Femur (tissue), 1 donor: ENCODE measurements around the gene HEPHL1.

Experiments
- DNase-seq: peaks from one replicate; pipeline ENCODE4 v3.0.0-alpha.2; 2017

The HEPHL1 gene

GRCh38 chr11:94025690-94026394 is 4.7 kb downstream of the HEPHL1 start:
- no peak for DNase-seq

GRCh38 chr11:94027210-94027609 is 6.1 kb downstream of the HEPHL1 start:
- no peak for DNase-seq

GRCh38 chr11:94028436-94028835 is 7.3 kb downstream of the HEPHL1 start:
- no peak for DNase-seq

DNA sequence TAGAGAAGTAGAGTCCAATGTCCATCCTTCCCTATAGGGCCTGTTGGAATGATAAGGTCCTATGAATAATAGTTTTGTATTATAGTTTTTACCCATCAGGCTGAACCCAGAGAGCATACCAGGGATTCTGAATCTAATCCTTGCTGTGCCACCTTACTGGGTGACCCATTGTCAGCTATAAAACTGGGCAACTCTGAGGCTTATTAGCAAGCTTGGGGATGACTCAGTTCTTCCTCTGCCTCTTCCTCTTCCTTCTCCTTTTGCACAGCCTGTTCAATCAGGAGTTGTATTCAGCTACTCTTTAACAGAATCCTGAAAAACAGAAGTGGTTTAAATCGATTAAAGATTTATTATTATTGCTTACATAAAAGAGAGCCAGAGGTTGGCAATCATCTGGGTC is 8.9 kb downstream of the HEPHL1 start:
- no peak for DNase-seq

DNA sequence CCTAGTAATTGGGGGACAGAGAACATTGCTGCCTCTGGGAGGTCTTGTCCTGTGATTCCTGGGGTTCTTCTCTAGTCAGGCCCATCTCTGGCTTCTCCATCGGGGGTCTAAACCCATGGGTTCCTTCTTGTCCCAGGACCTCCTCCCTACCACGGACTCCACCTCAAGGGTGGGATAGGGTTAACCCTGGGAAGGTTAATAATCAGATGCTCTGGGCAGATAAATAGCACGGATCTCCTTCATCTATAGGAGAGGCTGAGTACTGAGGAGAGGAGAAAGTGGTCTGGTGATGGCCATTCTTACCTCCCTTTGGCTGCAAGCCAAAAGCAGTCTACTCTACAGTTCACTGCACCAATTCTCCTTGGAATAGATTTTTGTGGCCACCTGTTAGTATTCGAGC is 10.5 kb downstream of the HEPHL1 start:
- DNase-seq = no peak

- no peak for DNase-seq
Measured at GRCh38 chr11:94032066-94032465, 10.9 kb downstream of the HEPHL1 start.

DNA sequence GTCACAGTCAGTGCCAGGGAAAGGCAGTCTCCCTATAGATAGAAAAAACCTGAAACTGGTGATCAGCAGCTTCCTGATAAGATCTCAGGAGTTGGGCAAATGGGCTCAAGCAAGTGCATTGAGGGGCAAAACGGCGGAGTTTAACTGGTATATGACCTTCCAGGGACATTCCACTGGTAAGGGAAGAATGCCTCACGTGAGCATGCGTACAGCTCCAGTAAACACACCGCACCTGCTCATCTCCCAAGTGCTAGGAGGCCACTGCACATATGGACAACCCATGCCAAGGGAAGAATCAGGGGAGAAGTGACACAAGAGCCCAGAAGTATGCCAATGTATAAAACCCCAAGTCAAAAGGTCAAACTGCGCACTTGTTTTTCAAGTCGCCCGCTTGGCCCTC is 11.6 kb downstream of the HEPHL1 start:
- DNase-seq = no peak

DNA sequence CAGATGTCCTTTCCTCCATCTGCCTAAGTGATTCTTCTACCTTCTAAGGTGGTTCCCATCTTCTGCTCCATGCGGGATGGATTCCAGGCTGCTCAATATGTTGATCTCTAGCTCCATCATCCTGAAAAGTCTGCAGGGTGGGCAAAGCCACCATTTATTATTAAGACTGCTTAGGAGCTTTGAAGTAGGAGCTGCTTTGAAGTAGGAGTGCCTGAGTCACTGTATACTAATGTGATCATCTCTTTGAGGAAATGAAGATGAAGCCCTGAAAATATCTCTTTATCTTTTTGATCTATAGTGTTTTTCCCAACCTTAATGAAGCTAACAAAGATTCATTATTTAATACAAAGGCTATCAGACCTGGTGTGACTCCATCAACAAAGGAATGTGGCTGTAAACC is 13.1 kb downstream of the HEPHL1 start:
- DNase-seq = no peak

DNA sequence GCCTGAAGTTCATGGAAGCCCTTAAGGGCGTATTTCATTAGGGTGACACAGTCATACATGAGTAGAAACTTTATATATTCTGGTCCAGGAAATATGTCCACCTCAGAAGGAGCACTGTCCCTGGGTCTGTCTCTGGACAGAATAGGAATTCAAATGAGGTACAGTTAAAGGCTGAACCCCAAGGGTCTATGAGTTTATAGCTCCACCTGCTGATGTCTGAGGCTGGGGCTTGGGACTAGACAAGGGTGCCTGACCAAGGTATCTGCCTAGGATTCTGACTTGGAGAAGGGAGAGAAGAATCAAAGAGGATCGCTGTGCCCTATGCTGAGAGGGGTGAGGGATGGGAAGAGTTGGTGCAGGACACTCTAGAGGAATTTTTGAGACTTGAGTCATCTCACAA is 14.9 kb downstream of the HEPHL1 start:
- no peak for DNase-seq

DNA sequence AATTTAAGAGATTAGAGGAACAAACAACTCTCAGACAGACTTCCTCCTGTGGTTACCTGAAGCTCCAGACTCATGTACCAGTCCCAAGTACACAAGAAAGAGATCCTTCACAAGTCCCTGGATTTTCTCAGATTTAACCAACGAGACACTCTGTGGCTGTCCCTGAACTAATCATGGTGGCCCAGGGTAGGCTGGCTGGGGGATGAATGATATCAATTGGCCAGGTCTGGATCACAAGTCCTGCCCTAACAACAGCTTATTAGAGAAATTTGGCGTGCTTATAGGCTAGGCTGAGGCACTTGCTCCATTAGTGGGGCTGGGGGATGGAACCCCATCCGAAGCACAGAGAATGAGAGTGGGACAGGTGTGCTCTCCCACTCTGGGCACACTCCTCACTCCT is 22.1 kb downstream of the HEPHL1 start:
- no peak for DNase-seq

DNA sequence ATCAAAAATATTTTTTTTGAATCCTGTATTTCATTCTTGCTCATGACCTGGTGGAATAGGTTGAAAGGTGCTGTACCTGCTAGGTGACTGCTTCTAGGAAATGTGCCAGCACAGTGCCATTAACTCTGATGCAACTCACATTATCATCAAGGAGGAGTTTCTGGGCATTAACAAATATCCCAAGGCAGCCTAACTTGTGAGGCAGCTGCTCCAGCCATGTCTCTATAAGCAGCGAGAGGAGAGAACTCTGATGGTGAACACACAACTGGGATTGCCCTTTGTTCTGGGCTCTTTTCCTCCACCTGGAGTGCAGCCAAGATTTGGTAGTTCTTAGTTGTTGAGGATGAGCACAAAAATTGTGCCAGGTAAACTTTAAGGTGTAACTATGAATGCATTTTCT is 25.6 kb downstream of the HEPHL1 start:
- DNase-seq = no peak

GRCh38 chr11:94048032-94048709 is 27.0 kb downstream of the HEPHL1 start:
- DNase-seq = no peak

GRCh38 chr11:94049351-94049750 is 28.2 kb downstream of the HEPHL1 start:
- DNase-seq = no peak

- no peak for DNase-seq
Measured at GRCh38 chr11:94058630-94059029, 37.5 kb downstream of the HEPHL1 start.

- no peak for DNase-seq
Measured at GRCh38 chr11:94059065-94059464, 37.9 kb downstream of the HEPHL1 start.

- DNase-seq = no peak
Measured at GRCh38 chr11:94060401-94060800, 39.2 kb downstream of the HEPHL1 start.

DNA sequence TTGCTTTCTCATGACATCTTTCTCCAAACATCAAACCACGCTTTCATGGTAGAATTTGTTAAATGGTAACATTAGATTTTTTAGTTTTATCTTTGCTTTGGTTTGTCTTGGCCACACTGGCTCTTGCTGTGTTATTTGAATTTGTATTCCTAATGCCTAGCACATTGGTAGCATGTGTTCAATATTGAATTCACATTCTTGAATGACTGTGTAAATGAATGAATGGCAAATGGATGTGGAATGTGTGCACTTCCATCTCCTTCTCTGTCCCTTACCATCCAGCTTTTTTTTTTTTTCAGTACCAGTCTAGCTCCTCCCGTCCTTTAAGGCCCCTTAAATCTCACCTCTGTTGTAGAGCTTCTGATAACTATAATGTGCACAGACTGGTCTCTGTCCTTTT is 41.2 kb downstream of the HEPHL1 start:
- DNase-seq = no peak

DNA sequence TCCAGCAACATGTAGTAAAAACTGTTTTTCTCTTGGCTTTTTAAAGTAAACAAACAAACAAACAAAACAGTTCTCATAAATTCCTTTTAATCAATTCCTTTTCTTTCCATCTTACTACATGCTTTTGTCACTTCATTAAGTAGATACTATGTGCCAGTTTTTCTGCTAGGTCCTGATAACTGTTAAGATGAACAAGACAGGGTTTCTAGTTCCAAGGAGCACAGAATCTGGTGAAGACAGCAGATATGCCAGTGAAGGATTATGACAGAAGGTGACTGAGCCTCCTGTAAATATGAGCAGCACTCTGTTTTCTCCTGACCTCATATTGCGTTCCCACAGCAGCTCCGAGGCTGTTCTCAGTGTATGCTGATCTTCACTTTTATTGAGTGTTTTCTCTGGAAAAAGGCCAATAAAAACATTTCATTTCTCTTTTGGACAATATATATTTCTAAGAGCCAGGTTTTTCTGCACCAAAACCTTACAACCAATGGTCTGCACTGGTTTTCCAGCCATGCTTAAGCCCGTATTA is 45.8 kb downstream of the HEPHL1 start:
- no peak for DNase-seq

DNA sequence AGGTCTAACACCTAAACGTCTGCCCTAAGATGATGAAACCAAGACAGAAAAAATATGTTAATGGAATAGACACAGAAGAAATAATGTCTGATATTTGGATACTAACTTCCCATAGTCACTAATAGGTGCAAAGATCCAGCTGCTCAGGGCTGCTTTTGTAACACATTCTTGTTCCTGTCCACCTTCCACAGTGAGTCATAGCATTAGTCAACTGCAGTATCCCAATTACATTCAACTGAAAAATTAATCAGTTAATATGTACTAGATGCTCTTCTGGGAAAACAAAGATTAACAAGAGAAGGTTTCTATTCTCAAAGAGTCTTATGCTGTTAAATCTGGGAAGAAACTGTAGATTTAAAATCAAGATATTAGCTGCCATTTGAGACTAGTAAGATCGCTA is 47.6 kb downstream of the HEPHL1 start:
- no peak for DNase-seq

DNA sequence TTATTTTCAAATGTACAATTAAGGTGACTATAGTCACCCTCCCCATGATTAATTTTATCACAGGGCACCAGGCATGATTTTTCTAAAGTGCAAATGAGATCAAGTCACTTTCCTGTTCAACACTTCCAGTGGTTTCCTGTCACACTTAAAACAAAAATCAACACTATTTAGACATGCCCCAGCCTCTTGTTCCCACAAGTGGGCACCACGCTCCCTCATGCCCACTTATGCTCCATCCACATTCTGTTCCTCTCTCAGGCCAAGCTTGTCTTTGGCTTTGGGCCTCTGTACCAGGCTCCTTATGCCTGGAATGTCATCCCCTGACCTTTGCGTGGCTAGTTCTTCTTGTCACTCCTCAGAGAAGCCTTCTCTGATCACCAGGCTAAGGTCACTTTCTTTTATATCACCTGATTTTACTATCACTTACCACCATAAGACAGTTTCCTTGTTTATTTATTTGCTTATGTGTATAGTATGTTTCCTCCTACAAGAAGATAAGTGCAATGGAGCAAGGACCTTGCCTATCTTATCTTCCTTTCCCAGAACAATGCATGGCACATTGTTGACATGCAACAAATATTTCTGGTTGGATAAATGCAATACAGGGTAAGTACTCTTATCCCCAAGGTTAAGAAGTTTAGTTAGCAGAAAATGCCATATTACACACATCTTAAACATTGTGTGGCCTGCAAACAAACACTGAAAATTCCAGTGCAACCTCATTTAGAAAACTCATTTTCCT is 56.6 kb downstream of the HEPHL1 start:
- DNase-seq = no peak

- DNase-seq = no peak
Measured at GRCh38 chr11:94084164-94084563, 63.0 kb downstream of the HEPHL1 start.

DNA sequence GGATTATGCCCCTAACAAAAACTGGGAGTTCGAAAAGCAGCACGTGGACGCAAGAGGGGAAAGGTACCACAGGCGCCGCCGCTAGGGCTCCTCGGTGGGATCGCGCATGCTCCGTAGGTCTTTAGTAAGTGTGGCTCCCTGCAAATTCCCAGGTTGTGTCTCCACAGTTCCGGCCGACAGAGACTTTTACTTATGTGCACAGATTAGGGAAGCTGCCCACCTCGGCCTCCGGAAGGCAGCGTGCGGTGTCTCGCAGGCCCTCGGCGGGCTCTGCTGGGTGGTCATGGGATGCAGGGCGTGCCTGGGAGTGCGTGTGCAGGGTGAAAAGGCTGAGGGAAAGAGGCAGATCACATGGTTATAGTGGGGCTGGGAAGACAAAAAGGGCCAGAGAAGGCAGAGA is 67.8 kb downstream of the HEPHL1 start:
- DNase-seq = no peak

- no peak for DNase-seq
Measured at GRCh38 chr11:94089341-94089740, 68.2 kb downstream of the HEPHL1 start.

- no peak for DNase-seq
Measured at GRCh38 chr11:94090401-94090800, 69.2 kb downstream of the HEPHL1 start.
